HL-60/S4 treated with retinoic acid at 250 ng/mL for 4 days and 3 days (cell line): ENCODE measurements around the gene TCF12.
"Not testable (repeated sequence)": the region's sequence is repeated elsewhere in the genome, so short reads cannot be mapped to it uniquely, and the experiment has no call there.

Experiments
- in situ Hi-C: fragments of 300-500 bp; cut with MboI; formaldehyde crosslinking; loops from 2 replicates; pipeline ENCODE4 v1.7.0; 2022; ENCODE audit warnings: low sequenced_read_pairs

The TCF12 gene

GRCh38 chr15:56972426-56972825, 54.0 kb downstream of the TCF12 start:
- in situ Hi-C loops: no loop called here

- in situ Hi-C loops: no loop called here
These were observed 55.0 kb downstream of the TCF12 start for GRCh38 chr15:56973463-56973862.

GRCh38 chr15:56977232-56977631, 58.8 kb downstream of the TCF12 start:
- in situ Hi-C loops: no loop called here

GRCh38 chr15:56978898-56979662, 60.6 kb downstream of the TCF12 start:
- in situ Hi-C loops: no loop called here

- in situ Hi-C loops: no loop called here
These were observed 62.0 kb downstream of the TCF12 start for GRCh38 chr15:56980473-56980872.

GRCh38 chr15:56981160-56981559, 62.7 kb downstream of the TCF12 start:
- in situ Hi-C loops: no loop called here

GRCh38 chr15:56982987-56983386, 64.5 kb downstream of the TCF12 start:
- in situ Hi-C loops: no loop called here

- in situ Hi-C loops: no loop called here
These were observed 66.4 kb downstream of the TCF12 start for GRCh38 chr15:56984681-56985481.

- in situ Hi-C loops: no loop called here
These were observed 67.4 kb downstream of the TCF12 start for GRCh38 chr15:56985856-56986255.

GRCh38 chr15:56987286-56987685, 68.8 kb downstream of the TCF12 start:
- in situ Hi-C loops: no loop called here

- in situ Hi-C loops: no loop called here
These were observed 69.8 kb downstream of the TCF12 start for GRCh38 chr15:56988219-56988618.

GRCh38 chr15:56989411-56989924, 71.0 kb downstream of the TCF12 start:
- in situ Hi-C loops: no loop called here

- in situ Hi-C loops: no loop called here
These were observed 72.6 kb downstream of the TCF12 start for GRCh38 chr15:56991017-56991416.

- in situ Hi-C loops: no loop called here
These were observed 74.3 kb downstream of the TCF12 start for GRCh38 chr15:56992725-56993124.

GRCh38 chr15:56994280-56994679, 75.8 kb downstream of the TCF12 start:
- in situ Hi-C loops: no loop called here

GRCh38 chr15:56996093-56996492, 77.6 kb downstream of the TCF12 start:
- in situ Hi-C loops: no loop called here

GRCh38 chr15:56996746-56997470, 78.5 kb downstream of the TCF12 start:
- in situ Hi-C loops: no loop called here

- in situ Hi-C loops: no loop called here
These were observed 85.0 kb downstream of the TCF12 start for GRCh38 chr15:57003418-57003817.

GRCh38 chr15:57005244-57005643, 86.8 kb downstream of the TCF12 start:
- in situ Hi-C loops: no loop called here

- in situ Hi-C loops: not testable (repeated sequence)
These were observed 89.4 kb downstream of the TCF12 start for GRCh38 chr15:57007797-57008196.

GRCh38 chr15:57010724-57011123, 92.3 kb downstream of the TCF12 start:
- in situ Hi-C loops: no loop called here
